ENCODE results near the gene RHBDF2.
A peak's percentile ranks its signal among the peaks of the same experiment; 100 is the strongest.

The RHBDF2 gene

DNA sequence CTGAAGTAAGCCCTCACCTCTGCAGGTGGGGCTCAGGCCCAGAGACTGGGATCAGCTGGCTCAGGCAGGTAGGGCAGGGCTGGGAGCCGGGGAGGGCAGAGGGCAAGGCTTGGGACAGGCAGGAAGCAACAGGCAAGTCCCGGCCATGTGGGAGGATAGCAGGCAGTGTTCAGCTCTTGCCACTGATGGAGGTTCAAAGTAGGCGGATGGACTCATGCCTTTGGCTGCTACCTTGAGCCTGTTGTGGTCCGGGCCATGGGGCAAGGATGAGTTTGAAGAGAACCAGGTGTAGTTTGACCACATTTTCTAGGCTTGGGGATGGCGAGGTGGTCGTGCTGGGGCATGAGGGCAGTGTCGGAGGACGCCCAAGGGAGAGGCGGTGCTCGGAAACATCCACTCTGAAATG is 41.3 kb upstream of the RHBDF2 start:
- DNase-seq (ENCODE audit: extremely low read depth, low read depth) = no peak
- TF ChIP-seq, protein P1, sequence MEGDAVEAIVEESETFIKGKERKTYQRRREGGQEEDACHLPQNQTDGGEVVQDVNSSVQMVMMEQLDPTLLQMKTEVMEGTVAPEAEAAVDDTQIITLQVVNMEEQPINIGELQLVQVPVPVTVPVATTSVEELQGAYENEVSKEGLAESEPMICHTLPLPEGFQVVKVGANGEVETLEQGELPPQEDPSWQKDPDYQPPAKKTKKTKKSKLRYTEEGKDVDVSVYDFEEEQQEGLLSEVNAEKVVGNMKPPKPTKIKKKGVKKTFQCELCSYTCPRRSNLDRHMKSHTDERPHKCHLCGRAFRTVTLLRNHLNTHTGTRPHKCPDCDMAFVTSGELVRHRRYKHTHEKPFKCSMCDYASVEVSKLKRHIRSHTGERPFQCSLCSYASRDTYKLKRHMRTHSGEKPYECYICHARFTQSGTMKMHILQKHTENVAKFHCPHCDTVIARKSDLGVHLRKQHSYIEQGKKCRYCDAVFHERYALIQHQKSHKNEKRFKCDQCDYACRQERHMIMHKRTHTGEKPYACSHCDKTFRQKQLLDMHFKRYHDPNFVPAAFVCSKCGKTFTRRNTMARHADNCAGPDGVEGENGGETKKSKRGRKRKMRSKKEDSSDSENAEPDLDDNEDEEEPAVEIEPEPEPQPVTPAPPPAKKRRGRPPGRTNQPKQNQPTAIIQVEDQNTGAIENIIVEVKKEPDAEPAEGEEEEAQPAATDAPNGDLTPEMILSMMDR (IDR thresholded peaks at IDR 0.05; ENCODE audit: low read depth, low read length, missing control alignments) = no peak
- no peak overlapping the region for H3K4me3 ChIP-seq (replicated peaks; ENCODE audit: low read depth, low read length)

- TF ChIP-seq, protein P1 (IDR thresholded peaks at IDR 0.05; ENCODE audit: low read depth, low read length, missing control alignments) = no peak
- no peak overlapping the region for H3K4me3 ChIP-seq (replicated peaks; ENCODE audit: low read depth, low read length)
- DNase-seq (ENCODE audit: extremely low read depth, low read depth) = no peak
Observed at GRCh38 chr17:76541739-76542454, 40.7 kb upstream of the RHBDF2 start.

DNA sequence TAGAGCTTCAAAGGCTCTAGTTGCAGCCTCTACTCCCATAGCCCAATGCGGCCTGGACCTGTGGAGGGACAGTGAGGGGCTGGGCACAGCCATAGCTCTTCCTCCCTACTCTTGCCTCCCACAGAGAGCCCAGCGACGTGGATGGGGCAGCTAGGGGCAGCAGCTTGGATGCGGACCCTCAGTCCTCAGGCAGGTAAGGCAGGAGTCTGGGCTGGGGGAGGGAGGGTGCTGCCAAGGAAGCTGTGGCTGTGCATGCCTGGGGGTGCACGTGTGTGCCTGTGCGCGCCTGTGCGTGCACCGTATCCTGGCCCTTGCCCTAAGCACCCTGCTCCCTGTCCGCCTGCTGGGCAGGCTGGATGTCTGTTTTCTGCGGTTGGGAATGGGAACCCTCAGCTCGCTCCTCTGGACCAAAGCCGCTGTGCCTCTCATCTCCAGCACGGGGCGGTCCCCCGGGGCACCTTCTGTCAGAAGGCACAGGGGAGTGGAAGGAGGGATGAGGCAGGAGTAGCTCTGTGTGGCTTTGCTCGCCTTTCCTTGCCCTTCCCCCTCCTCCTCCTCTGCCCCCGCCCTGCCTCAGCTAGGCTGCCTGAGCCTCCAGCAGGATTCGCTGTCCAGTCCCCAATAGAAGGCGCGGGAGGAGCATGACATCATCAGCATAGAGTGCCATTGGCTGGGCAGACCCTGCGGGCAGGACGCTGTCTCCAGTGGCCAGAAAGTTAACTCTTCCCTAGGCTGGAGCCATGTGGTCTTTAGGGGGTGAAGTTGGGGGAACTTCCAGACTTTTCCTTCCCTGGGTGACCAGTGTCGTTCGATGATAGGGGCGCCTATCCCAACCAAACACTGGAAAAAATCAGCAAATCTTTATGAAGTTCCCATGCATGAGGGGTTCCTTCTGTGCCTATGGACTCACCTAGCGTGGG is 39.4 kb upstream of the RHBDF2 start:
- H3K4me3 ChIP-seq (replicated peaks; ENCODE audit: low read depth, low read length) = peak overlapping the region; percentile 22; the same call in 1 of the 2 replicates
- DNase-seq (ENCODE audit: extremely low read depth, low read depth) = peak; percentile 95
- TF ChIP-seq, protein P1 (IDR thresholded peaks at IDR 0.05; ENCODE audit: low read depth, low read length, missing control alignments) = no peak

GRCh38 chr17:76539631-76540271 is 38.5 kb upstream of the RHBDF2 start, which contains the start of gene PRCD:
Gene PRCD (plus strand): TSS chr17:76540044. CDS start chr17:76540142, 98 bp downstream.
- TF ChIP-seq, protein P1 (IDR thresholded peaks at IDR 0.05; ENCODE audit: low read depth, low read length, missing control alignments) = peak; percentile 2
- peak within 1 kb of the TSS; percentile 22; the same call in 1 of the 2 replicates for H3K4me3 ChIP-seq (replicated peaks; ENCODE audit: low read depth, low read length)
- no peak for DNase-seq (ENCODE audit: extremely low read depth, low read depth)

- no peak for DNase-seq (ENCODE audit: extremely low read depth, low read depth)
- TF ChIP-seq, protein P1 (IDR thresholded peaks at IDR 0.05; ENCODE audit: low read depth, low read length, missing control alignments) = no peak
- H3K4me3 ChIP-seq (replicated peaks; ENCODE audit: low read depth, low read length) = no peak overlapping the region
Observed at GRCh38 chr17:76538941-76539570, 37.8 kb upstream of the RHBDF2 start.

- H3K4me3 ChIP-seq (replicated peaks; ENCODE audit: low read depth, low read length) = peak overlapping the region; percentile 38
- no peak for DNase-seq (ENCODE audit: extremely low read depth, low read depth)
- TF ChIP-seq, protein P1 (IDR thresholded peaks at IDR 0.05; ENCODE audit: low read depth, low read length, missing control alignments) = no peak
Observed at GRCh38 chr17:76538281-76538931, 37.2 kb upstream of the RHBDF2 start.
